ENCODE measurements around the gene NTNG2.

Gene NTNG2

GRCh38 chr9:132241483-132241839, 79.6 kb downstream of the NTNG2 start (continued):
- peak; percentile 78 for TF ChIP-seq PATZ1 (tag by site-specific recombination; IDR thresholded peaks at IDR 0.05)
- TF ChIP-seq ZNF18 (tag by site-specific recombination; IDR thresholded peaks at IDR 0.05): 0 out of 2 replicates have a peak, but pooled peaks have one; percentile 51
- TF ChIP-seq ZNF558 (tag by site-specific recombination; IDR thresholded peaks at IDR 0.05): no peak
- TF ChIP-seq ZNF24 (tag by site-specific recombination; IDR thresholded peaks at IDR 0.05): no peak
- 0 out of 2 replicates have a peak, but pooled peaks have one; percentile 24 for TF ChIP-seq KLF7 (tag by site-specific recombination; IDR thresholded peaks at IDR 0.05; ENCODE audit: borderline replicate concordance)
- no peak for TF ChIP-seq ZNF175 (tag by site-specific recombination; IDR thresholded peaks at IDR 0.05)
- TF ChIP-seq ZNF639 (tag by site-specific recombination; IDR thresholded peaks at IDR 0.05): no peak
- TF ChIP-seq ZNF416 (tag by site-specific recombination; IDR thresholded peaks at IDR 0.05): no peak
- TF ChIP-seq ZNF555 (tag by site-specific recombination; conservative IDR thresholded peaks at IDR 0.05): no peak
- no peak for TF ChIP-seq ZNF132 (tag by site-specific recombination; IDR thresholded peaks at IDR 0.05; ENCODE audit: borderline replicate concordance)

- Histone ChIP-seq H3K9me3 (ENCODE audit: control insufficient read depth, insufficient read depth, low read depth, low read length) (no peaks in the 10 kb centered on the region), H3K36me3 (ENCODE audit: control insufficient read depth in 2 of 2, insufficient read depth in 1 of 2, low read length in 2 of 2) (no peaks in the 10 kb centered on the region), H3K27ac (ENCODE audit: extremely low read depth, low read depth, low read length) (peak overlapping the region; percentile 49; the same call in 1 of the 2 replicates), H3K4me3 (ENCODE audit: low read depth, low read length) (peak overlapping the region; percentile 50), H3K4me1 (ENCODE audit: control insufficient read depth, insufficient read depth, low read length) (peaks cover 2% of the 10 kb centered on the region; the same call in 1 of the 2 replicates)
- CTCF ChIA-PET: interaction anchor here (0.6 to 9.9 kb wide), 9 partner anchors 9 to 479 kb away, joined by 3 to 382 read pairs (median 3); partner anchors contain the start of gene NTNG2
- POLR2A ChIA-PET: interaction anchor here (0.6 to 1.4 kb wide), 7 partner anchors 16 to 483 kb away, joined by 3 to 5 read pairs (median 3); no protein-coding TSS in a partner anchor
- no peak for TF ChIP-seq ZBTB11 (tag by site-specific recombination; conservative IDR thresholded peaks at IDR 0.05; ENCODE audit: low read depth)
- no peak for TF ChIP-seq ZNF510 (tag by site-specific recombination; IDR thresholded peaks at IDR 0.05; ENCODE audit: insufficient replicate concordance)
- no peak for TF ChIP-seq ZFP3 (tag by site-specific recombination; IDR thresholded peaks at IDR 0.05; ENCODE audit: low read depth)
- TF ChIP-seq ZNF629 (tag by site-specific recombination; IDR thresholded peaks at IDR 0.05): 0 out of 2 replicates have a peak, but pooled peaks have one; percentile 9
- peak; percentile 69; the same call in 1 of the 2 replicates for TF ChIP-seq BCL11A (tag by site-specific recombination; IDR thresholded peaks at IDR 0.05; ENCODE audit: low read depth)
- TF ChIP-seq ZBTB49 (tag by site-specific recombination; IDR thresholded peaks at IDR 0.05; ENCODE audit: low read depth): no peak
- TF ChIP-seq AEBP2 (tag by site-specific recombination; IDR thresholded peaks at IDR 0.05; ENCODE audit: borderline replicate concordance): no peak
- no peak; the same call in 1 of the 2 replicates for TF ChIP-seq ZBTB10 (tag by site-specific recombination; IDR thresholded peaks at IDR 0.05)
Measured at GRCh38 chr9:132241840-132242620, 80.2 kb downstream of the NTNG2 start.
